ENCODE data around the gene CDK2.

CDK2 gene

DNA sequence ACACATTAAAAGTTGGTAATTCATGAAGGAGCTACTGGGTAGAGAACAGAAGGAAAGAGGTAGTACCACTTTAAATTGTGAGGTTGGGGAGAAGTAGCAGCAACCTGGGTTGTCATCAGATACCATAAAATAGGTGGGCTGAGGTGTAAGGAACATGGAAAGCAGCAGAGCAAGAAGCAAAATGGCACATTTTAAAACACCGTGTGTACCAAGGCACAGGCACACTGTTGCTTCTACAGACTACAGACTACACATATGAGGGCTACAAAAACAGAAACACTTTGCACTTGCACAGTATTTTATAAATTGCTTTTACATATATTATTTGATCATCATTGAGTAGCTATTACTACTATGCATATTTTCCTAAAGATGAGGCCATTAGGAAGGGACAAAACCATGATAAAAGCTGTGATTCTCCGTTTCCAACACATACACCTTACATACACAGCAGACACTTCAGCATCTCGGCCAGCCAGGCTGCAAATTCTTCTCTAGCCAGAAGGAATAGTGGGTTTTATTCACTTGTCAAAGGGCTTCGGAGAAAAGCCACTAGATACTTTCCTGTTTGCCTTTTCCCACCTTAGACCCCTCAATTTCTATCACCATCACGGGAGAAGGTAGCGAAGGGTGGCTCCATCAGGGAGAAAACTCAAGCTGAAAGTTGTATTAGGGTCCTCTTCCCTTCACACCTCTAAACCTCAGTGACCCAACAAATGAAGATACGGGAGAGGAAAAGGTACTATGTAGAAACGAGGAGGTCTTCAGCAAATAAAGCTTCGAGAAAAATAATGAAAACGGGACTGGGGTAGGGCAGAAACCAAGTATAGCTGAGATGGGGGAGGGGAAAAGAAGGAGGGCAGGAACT is 40.5 kb upstream of the CDK2 start:
- TF ChIP-seq, protein P1, sequence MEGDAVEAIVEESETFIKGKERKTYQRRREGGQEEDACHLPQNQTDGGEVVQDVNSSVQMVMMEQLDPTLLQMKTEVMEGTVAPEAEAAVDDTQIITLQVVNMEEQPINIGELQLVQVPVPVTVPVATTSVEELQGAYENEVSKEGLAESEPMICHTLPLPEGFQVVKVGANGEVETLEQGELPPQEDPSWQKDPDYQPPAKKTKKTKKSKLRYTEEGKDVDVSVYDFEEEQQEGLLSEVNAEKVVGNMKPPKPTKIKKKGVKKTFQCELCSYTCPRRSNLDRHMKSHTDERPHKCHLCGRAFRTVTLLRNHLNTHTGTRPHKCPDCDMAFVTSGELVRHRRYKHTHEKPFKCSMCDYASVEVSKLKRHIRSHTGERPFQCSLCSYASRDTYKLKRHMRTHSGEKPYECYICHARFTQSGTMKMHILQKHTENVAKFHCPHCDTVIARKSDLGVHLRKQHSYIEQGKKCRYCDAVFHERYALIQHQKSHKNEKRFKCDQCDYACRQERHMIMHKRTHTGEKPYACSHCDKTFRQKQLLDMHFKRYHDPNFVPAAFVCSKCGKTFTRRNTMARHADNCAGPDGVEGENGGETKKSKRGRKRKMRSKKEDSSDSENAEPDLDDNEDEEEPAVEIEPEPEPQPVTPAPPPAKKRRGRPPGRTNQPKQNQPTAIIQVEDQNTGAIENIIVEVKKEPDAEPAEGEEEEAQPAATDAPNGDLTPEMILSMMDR (IDR thresholded peaks at IDR 0.05): no peak
- H3K79me2 ChIP-seq: peaks cover 23% of the 10 kb centered on the region
- H3K36me3 ChIP-seq (ENCODE audit: control insufficient read depth, insufficient read depth, low read length): no peaks in the 10 kb centered on the region
- H3K4me3 ChIP-seq (ENCODE audit: low read depth, low read length): peak overlapping the region; percentile 100
- H3K27me3 ChIP-seq (ENCODE audit: control insufficient read depth, insufficient read depth, low read length): no peaks in the 10 kb centered on the region
- H3K9ac ChIP-seq: no peak overlapping the region
- H3K9me3 ChIP-seq (ENCODE audit: control insufficient read depth, low read length): no peaks in the 10 kb centered on the region
- peaks cover 11% of the 10 kb centered on the region for H3K4me1 ChIP-seq
- H3K27ac ChIP-seq: peak overlapping the region; percentile 96
- H2AFZ ChIP-seq: peak overlapping the region; percentile 94
- peak overlapping the region; percentile 82 for H3K4me2 ChIP-seq (ENCODE audit: low read length)

GRCh38 chr12:55926738-55927587 is 39.7 kb upstream of the CDK2 start:
- no peaks in the 10 kb centered on the region for H3K27me3 ChIP-seq (ENCODE audit: control insufficient read depth, insufficient read depth, low read length)
- peak overlapping the region; percentile 51 for H3K9ac ChIP-seq
- H3K36me3 ChIP-seq (ENCODE audit: control insufficient read depth, insufficient read depth, low read length): no peaks in the 10 kb centered on the region
- peaks cover 15% of the 10 kb centered on the region for H3K4me1 ChIP-seq
- H3K4me2 ChIP-seq (ENCODE audit: low read length): peak overlapping the region; percentile 82
- H3K4me3 ChIP-seq (ENCODE audit: low read depth, low read length): peak overlapping the region; percentile 100
- peak overlapping the region; percentile 96 for H3K27ac ChIP-seq
- no peaks in the 10 kb centered on the region for H3K9me3 ChIP-seq (ENCODE audit: control insufficient read depth, low read length)
- peak overlapping the region; percentile 94 for H2AFZ ChIP-seq
- H3K79me2 ChIP-seq: peaks cover 24% of the 10 kb centered on the region
- TF ChIP-seq, protein P1 (IDR thresholded peaks at IDR 0.05): peak; percentile 87

- peak within 1 kb of the TSS; percentile 96 for H3K27ac ChIP-seq
- H3K27me3 ChIP-seq (ENCODE audit: control insufficient read depth, insufficient read depth, low read length): no peaks in the 10 kb centered on the region
- peaks cover 19% of the 10 kb centered on the region for H3K79me2 ChIP-seq
- H3K9ac ChIP-seq: peak within 1 kb of the TSS; percentile 51
- H3K4me1 ChIP-seq: peaks cover 15% of the 10 kb centered on the region
- TF ChIP-seq, protein P1 (IDR thresholded peaks at IDR 0.05): no peak
- H3K36me3 ChIP-seq (ENCODE audit: control insufficient read depth, insufficient read depth, low read length): no peaks in the 10 kb centered on the region
- peak within 1 kb of the TSS; percentile 82 for H3K4me2 ChIP-seq (ENCODE audit: low read length)
- no peaks in the 10 kb centered on the region for H3K9me3 ChIP-seq (ENCODE audit: control insufficient read depth, low read length)
- H2AFZ ChIP-seq: peak within 1 kb of the TSS; percentile 94
- H3K4me3 ChIP-seq (ENCODE audit: low read depth, low read length): peak within 1 kb of the TSS; percentile 100
Measured at GRCh38 chr12:55927588-55928502, 38.8 kb upstream of the CDK2 start, which contains the start of gene PYM1. Gene PYM1 (minus strand): TSS chr12:55927894. CDS start chr12:55927761, 133 bp downstream.

GRCh38 chr12:55929306-55929791 is 37.3 kb upstream of the CDK2 start:
- no peaks in the 10 kb centered on the region for H3K36me3 ChIP-seq (ENCODE audit: control insufficient read depth, insufficient read depth, low read length)
- no peak overlapping the region for H3K4me2 ChIP-seq (ENCODE audit: low read length)
- peaks cover 15% of the 10 kb centered on the region for H3K4me1 ChIP-seq
- no peak overlapping the region for H3K4me3 ChIP-seq (ENCODE audit: low read depth, low read length)
- H3K9me3 ChIP-seq (ENCODE audit: control insufficient read depth, low read length): no peaks in the 10 kb centered on the region
- H3K27ac ChIP-seq: peak overlapping the region; percentile 3
- no peaks in the 10 kb centered on the region for H3K27me3 ChIP-seq (ENCODE audit: control insufficient read depth, insufficient read depth, low read length)
- TF ChIP-seq, protein P1 (IDR thresholded peaks at IDR 0.05): no peak
- H3K9ac ChIP-seq: no peak overlapping the region
- H2AFZ ChIP-seq: no peak overlapping the region
- H3K79me2 ChIP-seq: peaks cover 15% of the 10 kb centered on the region
